ENCODE data around the gene B3GNT2. TPM values are rescaled to one million over a fixed set of nuclear protein-coding genes. Genes with fewer than 3 reads are reported as not detected.

The B3GNT2 gene
- total RNA-seq, 2 donors from 2014 or later: 27.6 to 49.5 TPM

DNA sequence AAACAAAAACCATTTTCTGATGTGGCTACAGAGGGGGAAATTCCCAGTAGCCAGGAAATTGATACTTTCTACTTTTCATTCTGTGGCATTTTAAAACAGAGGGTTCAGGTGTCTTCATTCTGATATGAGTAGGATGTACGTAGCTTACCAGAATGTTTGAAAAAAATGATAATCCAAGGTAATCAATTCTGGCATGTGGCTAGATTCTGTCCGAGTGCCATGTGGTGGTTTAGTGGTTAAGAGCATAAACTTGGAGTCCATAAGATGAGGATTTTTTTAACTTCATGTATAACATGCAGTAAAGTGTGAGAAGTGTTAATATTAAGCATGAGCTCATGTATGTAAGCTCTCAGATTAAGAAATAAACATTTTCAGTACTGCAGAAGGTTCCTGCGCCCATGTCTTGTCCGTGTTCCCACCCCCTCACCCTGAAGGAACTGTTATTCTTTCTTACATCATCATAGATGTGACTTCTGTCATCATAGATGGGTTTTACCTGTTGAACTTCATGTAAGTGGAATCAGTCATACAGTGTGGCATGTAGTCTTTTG is 4.5 kb downstream of the B3GNT2 start:
- intact Hi-C loops (cut with DNase I, micrococcal nuclease): no loop called here
- DNase-seq (no peak), ATAC-seq (no peak)

DNA sequence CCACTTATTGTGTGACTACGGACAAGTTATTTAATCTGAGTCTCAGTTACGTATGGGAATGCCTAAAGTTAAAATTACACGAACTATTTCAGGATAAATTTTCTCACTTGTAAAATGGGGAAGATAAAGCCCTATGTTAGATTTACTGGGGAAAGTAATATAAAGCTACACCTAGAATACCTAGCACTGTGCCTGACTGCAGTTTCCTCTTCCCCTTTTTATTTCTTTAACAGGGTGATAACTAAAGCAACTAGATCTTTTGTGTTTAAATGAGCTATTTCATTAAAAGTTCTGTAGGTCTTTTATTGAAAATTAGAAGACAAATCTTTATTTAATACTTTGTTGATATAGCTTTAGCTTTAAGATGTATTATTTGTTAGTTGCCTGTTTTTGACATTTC is 5.0 kb downstream of the B3GNT2 start:
- ATAC-seq (no peak), DNase-seq (no peak)
- intact Hi-C loops (cut with DNase I, micrococcal nuclease): no loop called here

DNA sequence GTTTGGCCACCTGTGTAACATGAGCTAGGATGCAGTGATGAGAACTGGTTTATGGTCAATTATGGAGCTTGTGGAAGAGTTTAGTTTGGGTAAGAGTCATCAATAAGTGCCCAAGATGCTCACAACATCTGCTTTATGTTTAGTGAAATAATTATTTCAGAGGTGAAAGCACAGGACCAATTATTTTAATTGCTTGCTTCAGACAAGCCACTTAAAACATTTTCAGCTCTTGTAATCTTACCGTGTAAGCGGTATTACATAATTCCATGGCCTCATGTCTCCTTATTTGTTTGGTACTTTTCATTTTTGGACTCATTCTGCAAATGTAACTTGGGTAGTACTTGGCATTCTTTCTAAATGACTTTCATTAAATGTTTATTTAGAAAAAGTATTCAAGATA is 5.4 kb downstream of the B3GNT2 start:
- no peak for ATAC-seq
- intact Hi-C loops (cut with DNase I, micrococcal nuclease): no loop called here
- DNase-seq: no peak

DNA sequence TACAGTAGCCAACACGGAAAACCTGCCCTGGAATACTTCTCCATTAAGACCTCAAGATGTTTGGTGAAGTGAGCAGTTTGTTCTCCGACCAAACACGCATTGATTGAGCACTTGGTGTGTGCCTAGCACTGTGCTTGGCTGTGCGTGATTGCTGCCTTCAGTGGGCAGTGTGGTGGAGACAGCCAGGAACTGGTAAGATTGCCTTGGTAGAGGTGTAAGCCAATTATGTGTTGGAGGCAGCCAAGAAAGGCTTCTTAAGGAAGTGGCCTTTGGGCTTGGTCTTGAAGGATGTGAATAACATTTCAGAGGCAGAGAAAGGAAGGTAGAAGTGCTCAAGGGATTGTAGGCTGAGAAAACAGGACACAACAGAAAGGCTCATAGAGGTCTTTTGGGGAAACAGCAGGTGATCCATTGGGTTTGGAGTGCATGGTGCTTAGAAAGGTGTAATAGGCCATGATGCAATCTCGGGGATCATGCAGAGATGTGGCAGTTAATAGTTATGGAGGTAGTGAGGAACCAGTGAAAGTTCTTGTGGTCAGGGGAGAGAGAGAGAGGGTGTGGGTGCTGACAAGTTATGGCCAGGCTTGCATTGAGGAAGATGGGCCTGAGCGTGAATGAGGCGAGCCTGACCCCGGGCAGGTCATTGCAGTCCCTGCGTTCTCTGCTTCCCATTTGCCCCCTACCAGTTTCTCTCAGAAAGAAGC is 6.3 kb downstream of the B3GNT2 start:
- no peak for DNase-seq
- intact Hi-C loops (cut with DNase I, micrococcal nuclease): no loop called here
- ATAC-seq: no peak

DNA sequence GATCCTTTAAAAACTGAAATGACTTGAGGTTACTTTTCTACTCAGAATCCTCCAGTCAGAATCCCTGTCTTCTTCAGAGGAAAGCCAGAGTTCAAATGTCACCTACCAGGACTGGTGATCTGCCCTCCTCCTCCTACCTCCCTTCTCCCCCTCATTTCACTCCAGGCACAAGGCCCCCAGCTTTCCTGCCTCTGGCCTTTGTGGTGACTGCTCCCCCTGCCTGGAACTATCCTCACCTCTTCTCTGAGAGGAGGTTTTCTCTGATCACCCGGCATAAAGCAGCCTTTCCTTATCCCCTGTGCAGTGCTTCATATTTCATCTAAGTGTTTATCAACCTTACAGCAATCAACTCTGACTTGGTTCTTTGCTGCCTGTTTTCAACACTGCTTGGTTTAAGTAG is 6.8 kb downstream of the B3GNT2 start:
- intact Hi-C loops (cut with DNase I, micrococcal nuclease): no loop called here
- DNase-seq: no peak

DNA sequence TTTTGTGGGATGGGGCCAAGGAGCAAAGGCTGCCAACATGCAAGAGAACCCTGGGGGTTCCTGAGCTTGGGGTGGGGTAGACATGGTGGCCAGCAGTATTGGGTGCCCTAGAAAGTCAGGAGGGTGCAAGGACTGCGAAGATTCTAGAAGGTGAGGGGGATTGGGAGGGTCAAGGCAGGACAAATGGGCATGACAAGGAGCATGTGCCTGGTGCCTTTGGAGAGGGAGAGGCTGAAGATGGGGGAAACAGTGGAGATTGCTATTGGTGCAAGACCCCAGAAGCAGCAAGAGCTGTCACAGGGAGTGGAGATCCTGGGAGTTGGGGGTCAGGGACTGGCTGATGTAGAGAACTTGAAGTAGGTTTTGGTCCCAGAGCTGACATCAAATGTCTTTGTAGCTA is 7.5 kb downstream of the B3GNT2 start:
- intact Hi-C loops (cut with DNase I, micrococcal nuclease): no loop called here
- no peak for DNase-seq
- no peak for ATAC-seq

More for the DNA sequence above, 6.8 kb downstream of the B3GNT2 start:
- ATAC-seq: no peak

DNA sequence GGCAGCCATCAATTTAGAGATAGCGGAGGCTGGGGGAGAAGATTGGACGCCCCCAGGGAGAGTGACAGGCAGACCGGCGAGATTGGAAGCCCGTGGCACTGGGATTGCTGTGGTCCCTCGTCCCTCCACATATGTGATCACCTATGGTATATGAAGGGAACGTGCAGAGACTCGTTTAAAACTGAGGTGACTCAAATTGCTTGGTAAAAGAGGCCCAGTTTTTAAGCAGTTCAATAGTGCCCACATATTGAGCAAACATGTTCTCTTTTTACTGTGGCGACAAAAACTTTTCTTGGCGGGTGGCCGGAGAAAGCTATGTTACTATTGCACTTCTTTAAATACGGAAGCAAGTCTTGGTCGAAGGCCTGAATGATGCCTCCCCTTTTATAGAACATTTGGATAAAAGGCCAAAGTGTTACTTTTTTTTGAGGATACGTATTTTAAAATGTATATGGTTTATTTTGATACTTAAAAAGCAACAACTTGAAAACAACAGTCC is 9.1 kb downstream of the B3GNT2 start:
- no peak for DNase-seq
- no peak for ATAC-seq
- intact Hi-C loops (cut with DNase I, micrococcal nuclease): no loop called here

DNA sequence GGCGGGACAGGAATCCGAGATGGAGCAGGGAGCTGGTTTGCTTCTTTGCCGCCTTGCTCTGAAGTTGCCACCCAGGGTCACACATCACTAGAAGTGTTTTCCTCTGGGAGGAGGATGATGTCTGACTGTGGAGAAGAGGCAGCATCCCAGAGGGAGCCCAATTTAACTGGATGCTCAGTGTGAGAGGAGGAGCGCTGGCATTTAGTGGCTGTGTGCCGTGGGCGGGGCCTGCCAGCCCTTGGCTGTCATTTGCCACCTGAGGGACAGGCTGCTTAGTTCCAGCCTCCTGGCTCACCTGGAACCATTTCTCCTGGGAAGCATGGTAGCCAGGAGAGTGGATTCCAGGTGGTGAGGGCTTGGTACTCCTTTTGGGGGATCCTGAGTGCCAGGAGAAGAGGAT is 9.6 kb downstream of the B3GNT2 start:
- ATAC-seq (no peak), DNase-seq (no peak)
- intact Hi-C loops (cut with DNase I, micrococcal nuclease): no loop called here

DNA sequence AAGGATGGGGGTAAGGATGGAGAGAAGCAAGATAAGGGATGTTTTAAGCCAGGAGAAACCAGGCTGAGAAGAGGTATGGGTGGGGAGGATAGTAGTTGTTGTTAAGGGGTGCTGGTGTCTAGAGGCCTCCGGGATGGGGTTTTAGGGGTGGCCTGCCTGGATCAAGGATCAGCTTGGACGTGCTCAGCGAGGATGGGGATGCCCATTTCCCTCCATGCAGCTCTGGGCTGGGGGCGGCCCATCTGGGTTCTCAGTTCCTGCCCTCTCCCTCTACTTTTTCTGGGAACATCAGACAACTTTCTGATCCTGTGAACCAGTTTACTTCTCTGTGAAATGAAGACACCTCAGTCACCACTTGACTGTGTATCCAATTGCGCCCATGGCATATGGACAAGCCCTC is 10.1 kb downstream of the B3GNT2 start:
- intact Hi-C loops (cut with DNase I, micrococcal nuclease): no loop called here
- no peak for DNase-seq
- no peak for ATAC-seq

DNA sequence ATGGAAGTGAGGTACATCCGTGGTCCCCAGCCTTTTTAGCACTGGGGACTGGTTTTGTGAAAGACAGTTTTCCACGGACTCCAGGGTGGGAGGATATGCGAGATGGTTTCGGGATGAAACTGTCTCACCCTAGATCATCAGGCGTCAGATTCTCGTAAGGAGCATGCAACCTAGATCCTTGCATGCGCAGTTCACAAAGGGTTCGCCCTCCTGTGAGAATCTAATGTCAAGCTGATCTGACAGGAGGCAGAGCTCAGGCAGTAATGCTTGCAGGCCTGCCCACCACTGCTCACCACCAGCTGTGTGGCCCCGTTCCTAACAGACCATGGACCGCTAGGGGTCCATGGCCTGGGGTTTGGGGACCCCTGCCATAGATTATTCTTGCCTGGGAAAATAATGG is 11.6 kb downstream of the B3GNT2 start:
- no peak for ATAC-seq
- intact Hi-C loops (cut with DNase I, micrococcal nuclease): no loop called here
- DNase-seq: no peak

DNA sequence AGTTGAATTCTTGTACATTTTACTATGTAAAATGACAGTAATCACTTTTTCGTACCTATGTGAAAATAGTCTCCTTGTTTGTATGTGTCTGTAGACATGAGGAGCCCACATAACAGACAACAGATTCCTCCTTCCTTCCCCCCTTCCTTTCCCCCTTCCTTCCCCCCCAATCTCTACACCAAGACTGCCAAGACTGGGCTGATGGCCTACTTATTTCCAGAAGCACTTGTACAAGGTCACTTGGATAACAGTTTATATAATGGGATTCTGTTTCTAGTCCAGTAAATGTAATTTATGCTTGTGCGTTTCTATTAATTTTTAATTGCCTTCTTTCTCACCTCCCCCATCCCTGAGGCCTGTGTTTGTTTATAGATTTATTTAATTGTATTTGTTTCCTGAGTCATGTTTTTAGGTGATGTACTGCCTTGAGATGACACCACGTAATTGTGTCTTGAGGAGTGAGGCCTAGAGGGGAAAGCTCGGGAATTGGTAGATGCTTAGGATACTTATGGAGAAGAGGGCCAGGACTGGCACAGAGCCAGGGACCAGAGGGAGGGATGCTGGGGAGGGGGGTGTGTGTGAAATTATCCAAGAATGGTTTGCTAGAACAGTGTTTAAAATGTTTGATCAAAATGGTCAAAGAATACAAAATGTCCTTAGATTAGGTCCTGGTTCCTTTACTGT is 12.3 kb downstream of the B3GNT2 start:
- DNase-seq (no peak), ATAC-seq (no peak)
- intact Hi-C loops (cut with DNase I, micrococcal nuclease): no loop called here

DNA sequence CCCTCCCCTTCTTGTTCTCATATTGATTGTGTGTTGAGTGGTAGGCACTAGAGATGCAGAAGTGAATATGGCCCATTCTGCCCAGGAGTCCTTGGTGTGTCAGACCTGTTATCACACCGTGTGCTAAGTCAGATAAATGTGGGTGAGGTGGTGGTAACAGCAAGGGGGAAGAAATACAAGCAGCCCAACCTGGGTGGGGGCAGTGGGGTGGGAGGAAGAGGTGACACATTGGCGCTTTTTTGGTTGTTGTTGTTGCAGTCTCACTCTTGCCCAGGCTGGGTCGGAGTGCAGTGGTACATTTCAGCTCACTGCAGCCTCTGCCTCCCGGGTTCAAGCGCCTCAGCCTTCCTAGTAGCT is 12.8 kb downstream of the B3GNT2 start:
- ATAC-seq (no peak), DNase-seq (no peak)
- intact Hi-C loops (cut with DNase I, micrococcal nuclease): no loop called here

DNA sequence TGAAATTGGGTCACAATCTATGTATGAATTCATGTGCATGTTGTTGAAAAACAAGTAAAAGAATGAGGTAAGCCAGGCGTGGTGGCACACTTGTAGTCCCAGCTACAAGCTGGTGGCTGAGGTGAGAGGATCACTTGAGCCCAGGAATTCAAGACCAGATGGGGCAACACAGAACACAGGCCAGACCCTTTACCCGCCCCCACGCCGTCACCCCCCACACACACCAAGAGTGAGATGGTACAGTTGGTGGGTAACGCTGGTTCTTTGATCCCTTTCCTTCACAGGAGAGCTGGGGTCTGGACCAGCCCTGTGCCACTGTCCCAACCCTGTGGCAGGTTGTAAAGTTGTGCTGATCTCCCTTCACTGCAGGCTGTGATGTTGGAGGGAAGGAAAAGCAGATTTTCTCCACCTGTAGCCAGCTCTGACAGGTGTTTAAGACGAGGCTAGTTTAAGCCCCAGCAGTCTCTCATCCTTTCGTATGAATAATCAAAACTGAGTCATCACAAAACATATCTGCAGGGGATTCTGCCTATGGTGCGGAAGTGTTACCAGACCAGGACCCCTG is 13.6 kb downstream of the B3GNT2 start:
- intact Hi-C loops (cut with DNase I, micrococcal nuclease): no loop called here
- ATAC-seq: no peak

DNA sequence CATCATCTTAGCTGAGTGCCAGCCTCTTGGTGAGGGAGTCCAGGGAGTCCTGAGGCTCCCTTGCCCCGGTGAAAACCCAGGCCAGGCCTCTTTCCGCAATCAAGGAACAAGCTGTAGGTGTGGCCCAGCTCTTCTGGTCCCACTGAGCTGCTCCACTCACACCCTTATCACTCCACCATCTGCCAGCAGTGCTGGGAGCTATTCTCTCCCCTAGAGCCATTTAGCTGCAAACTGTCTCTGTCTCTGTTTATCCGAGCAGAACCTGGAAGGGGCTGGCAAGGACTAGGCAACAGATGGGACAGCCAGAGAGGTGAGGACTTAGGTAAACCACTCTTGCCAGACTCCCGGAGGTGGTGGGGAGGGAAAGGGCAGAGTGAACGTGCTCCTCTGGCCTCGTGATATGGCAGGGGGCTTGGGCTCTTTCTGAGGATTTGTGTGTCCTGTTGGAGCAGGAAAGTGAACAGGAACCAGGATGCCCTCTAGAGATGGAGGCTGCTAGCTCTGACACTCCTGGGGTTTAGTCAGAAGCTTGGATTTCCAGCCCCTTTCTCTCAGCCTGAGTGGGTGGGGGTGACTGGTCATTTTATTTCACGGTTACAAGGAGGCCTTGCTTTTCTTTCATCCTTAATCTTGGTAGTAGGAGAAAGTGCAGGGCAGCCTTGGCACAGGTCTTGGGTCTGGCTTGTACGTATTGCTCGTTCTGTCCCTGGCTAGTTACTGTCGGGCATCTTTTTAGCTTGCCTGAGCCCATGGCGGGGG is 19.6 kb downstream of the B3GNT2 start:
- intact Hi-C loops (cut with DNase I, micrococcal nuclease): no loop called here
- ATAC-seq: peak; percentile 82
- DNase-seq: peak in 1 of 2 donors; percentile 22

More for the DNA sequence above, 13.6 kb downstream of the B3GNT2 start:
- no peak for DNase-seq

DNA sequence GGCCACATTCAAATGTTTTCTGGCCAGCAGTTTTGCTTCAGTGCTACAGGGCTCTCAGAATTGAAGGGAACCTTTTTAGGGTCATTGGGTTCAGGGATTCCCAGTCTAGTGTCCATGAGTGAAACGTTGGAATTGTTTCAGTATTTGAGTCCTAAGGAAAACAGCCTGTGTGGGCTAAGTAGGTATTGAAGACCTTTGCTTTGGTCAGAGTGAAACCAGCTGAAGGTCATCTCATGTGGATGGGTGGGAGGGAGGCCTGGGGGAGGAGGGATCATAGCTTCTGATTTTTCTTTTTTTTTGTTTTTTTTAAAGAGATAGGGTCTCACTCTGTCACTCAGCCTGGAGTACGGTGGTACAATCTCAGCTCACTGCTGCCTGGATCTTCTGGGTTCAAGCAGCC is 20.2 kb downstream of the B3GNT2 start:
- no peak for DNase-seq
- ATAC-seq: no peak
- intact Hi-C loops (cut with DNase I, micrococcal nuclease): no loop called here

DNA sequence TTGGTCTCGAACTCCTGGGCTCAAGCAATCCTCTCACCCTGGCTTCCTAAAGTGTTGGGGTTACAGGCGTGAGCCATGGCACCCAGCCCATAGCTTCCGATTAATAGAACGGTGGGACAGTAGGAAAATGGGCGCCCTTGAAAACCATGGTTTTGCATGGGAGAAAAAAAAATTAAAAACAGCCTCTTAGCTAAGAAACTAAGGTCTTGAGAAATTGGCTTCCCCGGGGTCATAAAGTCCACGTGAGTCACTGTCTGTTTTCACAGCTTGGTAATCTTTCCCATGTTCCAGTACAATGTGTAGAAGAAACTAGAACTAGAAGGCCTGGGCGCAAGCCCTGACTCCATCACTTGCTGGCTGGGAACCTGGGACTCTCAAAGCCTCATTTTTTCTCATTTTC is 20.7 kb downstream of the B3GNT2 start:
- intact Hi-C loops (cut with DNase I, micrococcal nuclease): no loop called here
- DNase-seq (no peak), ATAC-seq (no peak)

DNA sequence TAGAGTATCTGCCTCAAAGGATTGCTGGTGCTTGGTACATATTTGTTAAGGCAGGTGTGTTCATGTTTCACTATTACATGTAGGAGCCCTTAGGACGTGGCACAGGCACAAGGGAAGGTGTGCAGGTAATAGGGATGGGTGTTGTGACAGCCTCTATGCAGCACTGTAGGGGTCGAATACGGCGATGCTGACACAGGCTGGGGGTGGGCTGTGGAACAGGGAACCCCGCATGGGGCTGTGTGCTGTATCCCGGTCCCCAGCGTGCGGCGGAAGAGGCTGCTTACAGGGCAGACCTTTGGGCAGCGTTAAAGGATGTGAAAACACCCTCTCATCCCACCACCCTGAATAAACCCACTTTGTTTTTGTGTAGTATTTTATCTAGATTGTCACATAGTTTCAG is 21.5 kb downstream of the B3GNT2 start:
- DNase-seq: no peak
- intact Hi-C loops (cut with DNase I, micrococcal nuclease): no loop called here
- ATAC-seq: no peak

DNA sequence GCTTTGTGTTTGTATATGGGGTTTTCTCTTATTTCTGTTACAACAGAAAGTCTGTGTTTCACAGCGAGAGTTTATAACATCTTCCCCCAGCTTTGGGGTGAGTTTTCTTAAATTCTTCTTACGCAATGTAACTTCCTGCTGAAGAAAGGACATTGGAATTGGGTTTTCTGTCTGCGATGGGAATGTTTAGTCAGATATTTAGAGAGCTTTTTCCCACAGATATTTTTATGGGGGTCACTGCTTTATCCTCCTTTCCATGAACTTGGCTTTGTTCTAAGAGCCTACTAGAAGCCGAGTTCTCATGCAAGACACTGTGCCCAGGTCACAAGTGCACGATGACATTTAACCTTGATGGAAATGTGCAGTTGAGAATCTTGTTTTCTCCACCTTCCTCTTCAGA is 22.1 kb downstream of the B3GNT2 start:
- no peak for DNase-seq
- intact Hi-C loops (cut with DNase I, micrococcal nuclease): no loop called here
- ATAC-seq: no peak

DNA sequence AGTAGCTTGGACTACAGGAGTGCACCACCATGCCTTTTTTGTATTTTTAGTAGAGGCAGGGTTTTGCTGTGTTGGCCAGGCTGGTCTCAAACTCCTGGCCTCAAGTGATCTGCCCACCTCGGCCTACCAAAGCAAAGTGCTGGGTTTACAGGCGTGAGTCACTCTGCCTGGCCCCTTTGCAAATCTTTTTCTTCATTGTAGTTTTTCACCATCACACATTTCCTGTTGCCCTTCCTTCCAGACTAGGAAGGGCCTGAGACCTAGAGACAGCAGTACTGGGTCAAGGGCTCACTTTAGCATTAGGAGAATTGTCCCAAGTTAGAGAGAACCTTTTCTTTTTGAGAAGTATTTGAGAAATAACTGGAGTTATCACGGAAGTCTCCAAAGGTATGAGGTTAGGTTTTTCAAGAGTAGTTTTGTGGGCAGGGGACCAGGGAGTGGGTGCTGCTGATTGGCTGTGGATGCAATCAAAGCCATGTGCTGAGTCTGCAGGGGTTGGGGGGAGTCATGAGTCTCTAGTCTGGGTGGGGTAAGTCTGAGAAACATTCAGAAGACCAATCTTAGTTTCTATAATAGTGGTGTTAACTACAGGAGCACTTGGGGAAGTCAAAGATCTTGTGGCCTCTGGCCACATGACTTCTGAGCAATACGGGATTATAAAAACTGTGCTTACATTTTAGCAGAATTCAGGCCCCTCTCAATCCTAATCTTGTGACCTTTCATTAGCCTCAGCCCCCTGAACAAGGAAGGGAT is 23.7 kb downstream of the B3GNT2 start:
- DNase-seq (no peak), ATAC-seq (no peak)
- intact Hi-C loops (cut with DNase I, micrococcal nuclease): no loop called here

All from left colon (tissue), 2 donors.